SW 1271 (cell line): ENCODE data around the gene FAM120A.

ENCODE experiments used
- DNase-seq, 2 experiments: peaks; one replicate each; lab custom pipeline; 2025; lab: John Stamatoyannopoulos, UW

The FAM120A gene

DNA sequence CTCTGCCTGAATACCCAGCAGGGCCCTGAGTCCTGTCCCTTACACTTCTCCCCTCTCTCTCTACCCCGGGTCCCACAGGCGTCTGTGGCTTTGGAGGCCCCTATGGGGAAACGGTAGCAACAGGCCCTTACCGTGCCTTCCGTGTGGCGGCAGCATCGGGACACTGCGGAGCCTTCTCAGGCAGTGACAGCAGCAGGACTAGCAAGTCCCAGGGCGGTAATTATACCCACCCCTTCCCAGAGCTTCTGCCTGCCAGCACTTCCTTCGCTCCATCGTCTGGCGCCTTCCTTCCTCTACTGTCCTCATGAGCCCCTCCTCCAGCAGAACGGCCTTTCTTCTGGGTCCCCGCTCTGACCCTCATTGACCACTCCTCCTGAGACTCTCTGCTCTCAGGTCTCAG is 107.0 kb downstream of the FAM120A start:
- no peak for DNase-seq

GRCh38 chr9:93560991-93561390 is 109.5 kb downstream of the FAM120A start:
- no peak for DNase-seq

DNA sequence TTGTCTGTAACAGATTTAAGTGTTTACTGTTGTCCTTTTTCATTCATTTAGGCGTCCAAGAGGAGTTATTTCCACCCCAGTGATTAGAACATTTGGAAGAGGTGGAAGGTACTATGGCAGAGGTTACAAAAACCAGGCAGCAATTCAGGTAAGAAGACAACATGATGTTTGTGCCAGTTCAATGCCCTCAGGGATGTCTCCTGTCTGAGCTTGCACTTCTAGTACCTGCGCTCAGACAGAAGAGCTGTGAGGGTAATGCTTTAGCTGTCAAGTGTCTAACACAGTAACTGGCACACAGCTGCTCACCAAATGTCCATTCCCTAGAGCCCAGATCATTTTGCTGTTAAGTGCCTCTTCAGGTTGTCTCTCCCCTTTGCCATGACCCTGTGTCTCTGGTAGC is 110.7 kb downstream of the FAM120A start:
- no peak for DNase-seq

GRCh38 chr9:93565089-93565488 is 113.6 kb downstream of the FAM120A start:
- no peak for DNase-seq

- peak; percentile 84 to 95 for DNase-seq
Measured at GRCh38 chr9:93566408-93567270, 115.2 kb downstream of the FAM120A start.

GRCh38 chr9:93567271-93567959 is 115.9 kb downstream of the FAM120A start:
- DNase-seq: no peak

GRCh38 chr9:93568169-93568568 is 116.7 kb downstream of the FAM120A start:
- DNase-seq: no peak

GRCh38 chr9:93569621-93570174 is 118.2 kb downstream of the FAM120A start:
- DNase-seq: no peak

GRCh38 chr9:93572221-93572620 is 120.7 kb downstream of the FAM120A start:
- no peak for DNase-seq

- DNase-seq: no peak
Measured at GRCh38 chr9:93572636-93573515, 121.4 kb downstream of the FAM120A start.

GRCh38 chr9:93573516-93573828 is 122.0 kb downstream of the FAM120A start:
- no peak for DNase-seq

DNA sequence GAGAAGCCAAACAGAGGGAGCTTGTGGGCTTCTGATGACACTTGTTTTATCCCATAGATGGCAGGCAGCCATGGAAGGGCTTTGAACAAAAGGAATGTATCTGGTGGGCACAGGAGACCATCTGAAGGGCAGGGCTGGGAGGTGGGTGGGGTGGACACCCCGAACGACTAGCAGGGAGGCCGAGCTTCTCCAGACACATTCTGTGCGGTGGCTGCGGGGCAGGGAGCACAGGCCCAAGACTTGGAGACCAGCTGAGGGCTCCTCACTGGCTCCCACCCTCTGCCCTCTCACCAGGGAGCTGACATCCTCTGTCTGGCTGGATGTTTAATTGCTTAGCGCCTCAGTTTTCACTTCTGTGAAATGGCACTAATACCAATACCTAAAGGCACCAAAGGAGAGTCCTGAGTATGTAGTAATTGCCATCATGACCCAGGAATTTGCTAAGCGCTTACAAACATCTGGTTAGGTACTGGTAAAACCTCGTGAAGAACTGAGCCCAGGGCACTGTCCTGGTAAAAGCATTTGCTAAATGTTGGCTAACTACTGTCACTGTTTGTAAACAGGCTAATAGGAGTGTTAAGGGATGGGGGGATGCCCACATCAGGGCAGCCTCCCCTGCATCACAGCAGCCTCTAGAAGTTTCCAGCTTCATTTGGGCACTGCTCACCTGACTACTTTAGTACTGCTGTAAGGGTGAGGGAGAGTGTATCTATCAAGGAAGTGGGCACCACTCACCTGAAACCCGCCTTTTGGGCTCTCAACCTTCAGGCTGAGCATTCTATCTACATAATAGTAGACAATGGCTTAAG is 122.8 kb downstream of the FAM120A start:
- DNase-seq: no peak

DNA sequence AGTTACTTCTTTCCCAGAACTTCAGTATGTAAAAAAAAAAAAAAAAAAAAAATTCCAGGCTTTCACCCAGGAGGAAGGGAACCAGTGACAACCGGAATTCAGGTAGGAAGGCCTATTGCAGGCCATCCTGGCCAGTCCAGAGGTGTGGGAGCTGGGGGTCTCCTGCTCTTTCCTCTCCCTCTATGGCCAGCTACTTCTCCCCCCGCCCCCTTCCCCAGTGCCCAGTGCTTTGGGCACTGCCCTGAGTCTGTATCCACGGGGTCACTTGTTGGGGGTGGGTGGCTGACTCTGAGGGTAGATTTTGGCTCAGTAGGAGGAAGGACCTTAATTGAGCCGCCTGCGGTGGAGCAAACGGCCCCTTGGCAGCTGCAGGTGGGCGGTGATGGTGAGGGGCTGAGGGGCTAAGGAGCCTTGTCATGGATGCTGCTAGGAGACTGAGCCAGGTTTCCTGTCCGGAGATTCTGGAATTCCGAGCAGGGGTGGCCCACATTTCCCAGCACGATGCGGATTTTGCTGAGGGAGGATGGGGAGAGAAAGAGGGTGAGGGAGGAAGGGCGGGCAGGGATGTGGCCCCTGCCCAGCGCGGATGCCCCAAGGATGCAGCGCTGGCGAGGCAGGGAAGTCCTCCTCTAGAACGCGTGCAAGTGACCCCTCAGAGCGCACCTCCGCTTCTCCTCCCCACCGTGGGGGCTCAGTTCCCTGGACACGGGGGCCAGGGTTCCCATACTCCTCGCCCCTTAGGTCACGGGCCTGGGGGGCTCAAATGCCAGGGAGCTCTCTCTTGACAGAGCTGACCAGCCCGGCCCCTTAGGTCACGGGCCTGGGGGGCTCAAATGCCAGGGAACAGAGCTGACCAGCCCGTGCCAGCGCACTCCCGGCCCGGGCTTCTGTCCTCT is 123.7 kb downstream of the FAM120A start:
- DNase-seq: no peak

DNA sequence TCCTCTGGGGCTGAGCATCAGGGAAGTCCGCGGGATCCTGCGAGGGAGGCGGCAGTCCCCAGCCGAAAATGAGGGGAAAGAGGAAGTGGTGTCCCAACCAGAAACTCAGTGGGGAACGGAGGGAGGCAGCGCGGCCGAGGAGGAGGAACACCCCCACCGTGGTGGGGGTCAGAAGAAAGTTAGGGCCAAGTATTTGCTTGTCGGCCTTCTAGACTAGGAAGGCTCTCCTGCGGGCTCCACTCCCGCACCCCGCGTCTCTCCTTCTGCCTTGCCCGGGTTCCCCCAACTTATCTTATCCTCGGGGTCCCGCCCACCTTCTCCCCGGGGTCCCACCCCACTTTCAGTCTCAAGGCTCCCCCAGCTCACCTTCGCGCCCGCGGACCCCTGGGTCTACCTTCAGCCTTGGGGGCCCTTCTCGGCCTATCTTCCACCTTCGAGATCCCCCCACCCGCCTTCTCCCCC is 124.3 kb downstream of the FAM120A start:
- peak in 1 of 2 experiments; percentile 17 for DNase-seq

DNA sequence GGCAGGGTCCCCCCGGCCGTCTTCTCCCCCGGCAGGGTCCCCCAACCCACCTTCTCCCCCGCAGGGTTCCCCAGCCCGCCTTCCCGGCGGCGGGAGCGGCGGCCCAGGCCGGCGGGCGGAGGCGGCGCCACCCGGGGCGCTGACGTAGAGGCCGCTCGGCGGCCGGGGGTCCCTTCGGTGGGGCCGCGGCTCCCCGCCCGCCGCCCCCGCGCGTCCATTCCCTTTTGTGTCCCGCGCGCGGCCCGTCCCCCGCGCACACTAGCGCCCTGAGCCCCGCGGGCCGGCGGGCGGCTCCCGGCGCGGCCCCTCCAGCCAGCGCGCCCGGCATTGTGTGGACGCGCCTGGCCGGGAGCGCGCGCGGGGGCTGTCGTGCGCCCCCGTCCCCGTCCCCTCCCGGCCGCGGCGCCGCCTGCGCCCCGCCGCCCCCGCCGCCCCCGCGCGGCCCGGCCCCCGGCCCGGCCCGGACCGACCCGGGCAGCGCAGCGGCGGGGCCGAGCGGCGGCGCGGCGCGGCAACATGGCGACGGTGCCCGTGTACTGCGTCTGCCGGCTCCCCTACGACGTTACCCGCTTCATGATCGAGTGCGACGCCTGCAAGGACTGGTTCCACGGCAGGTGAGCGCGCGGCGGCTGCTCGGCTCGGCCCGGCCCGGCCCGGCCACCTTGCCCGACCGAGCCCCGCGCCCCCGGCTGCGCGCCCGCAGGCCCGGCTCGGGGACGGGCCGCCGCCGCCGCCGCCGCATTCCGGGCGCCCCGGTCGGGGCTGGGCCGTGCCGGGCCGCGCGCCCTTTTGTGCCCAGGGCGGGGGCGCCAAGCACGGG is 125.0 kb downstream of the FAM120A start, which contains the start of gene PHF2:
Gene PHF2, plus strand, starts transcription at position 327 of the 820 bp plus-strand sequence. Its CDS starts 190 bp downstream, at position 517.
- DNase-seq: no peak

DNA sequence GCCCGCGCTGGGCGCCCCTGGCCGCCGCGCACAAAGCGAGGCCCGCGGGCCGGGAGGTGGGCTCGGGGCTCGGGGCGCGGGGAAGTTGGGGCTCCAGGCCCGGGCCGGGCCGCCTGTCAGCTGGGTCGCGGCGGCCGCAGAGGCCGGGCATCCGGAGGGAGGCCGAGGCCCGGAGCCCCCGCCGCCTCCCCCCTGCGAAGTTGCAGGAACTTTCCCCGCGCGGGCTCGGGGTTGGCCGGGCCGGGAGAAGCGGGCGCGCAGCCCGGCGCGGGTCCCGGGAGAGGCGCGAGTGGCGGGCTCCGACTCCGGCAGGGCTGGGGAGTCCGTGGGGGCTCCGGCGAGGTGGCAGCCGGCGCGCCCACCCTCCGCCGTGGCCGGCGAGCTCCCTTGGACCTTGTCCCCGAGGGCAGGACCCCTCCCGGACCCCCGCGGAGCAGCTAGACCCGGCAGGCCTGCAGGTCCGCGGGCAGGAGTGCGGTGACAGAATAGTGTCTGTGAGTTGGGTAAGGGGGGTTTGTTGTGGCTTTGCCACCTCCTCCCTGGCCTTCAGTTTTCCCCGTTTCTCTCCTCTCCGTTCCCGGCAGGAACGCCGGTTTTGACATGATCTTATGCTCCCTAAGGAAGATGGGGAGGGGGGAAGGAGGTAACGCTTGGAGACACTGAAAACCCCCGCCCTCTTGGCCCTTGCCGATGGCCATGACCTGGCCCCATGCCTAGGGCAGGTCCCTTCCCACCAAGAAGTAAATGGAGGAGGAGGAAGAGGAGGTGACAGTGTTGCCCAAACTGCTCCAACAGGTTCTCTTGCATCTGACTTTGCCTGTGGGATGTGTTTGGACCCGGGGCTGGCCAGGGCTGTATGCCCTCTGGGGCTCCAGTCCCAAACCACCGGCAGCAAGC is 125.8 kb downstream of the FAM120A start:
- DNase-seq: no peak

GRCh38 chr9:93577975-93578682 is 126.6 kb downstream of the FAM120A start:
- DNase-seq: no peak
